ENCODE measurements around the gene SOST. TPM values are rescaled to one million over a fixed set of nuclear protein-coding genes. Genes with fewer than 3 reads are reported as not detected.

The SOST gene
- polyA plus RNA-seq, 1 of the 3 experiments (the other 2 are of a cell fraction) = not detected

- Histone ChIP-seq H3K36me3 (replicated peaks in 1 of 2; ENCODE audit: control insufficient read depth in 1 of 2, insufficient read depth in 2 of 2, low read length in 1 of 2) (no peaks in the 10 kb centered on the region), H3K9me3 (no peaks in the 10 kb centered on the region), H3K79me2 (ENCODE audit: insufficient read depth) (no peaks in the 10 kb centered on the region), H2AFZ (ENCODE audit: low read depth) (0 out of 2 replicates have a peak overlapping the region, but pooled peaks have one; percentile 8), H3K4me1 (ENCODE audit: control insufficient read depth in 1 of 2, insufficient read depth in 2 of 2, low read depth in 1 of 2, low read length in 1 of 2) (peaks cover 4 to 5% of the 10 kb centered on the region in 2 experiments; a peak in 2 of 4 replicates), H3K4me2 (no peak overlapping the region), H3K9ac (no peak overlapping the region), H3K27ac (ENCODE audit: low read depth in 2 of 2, low read length in 1 of 2) (0 out of 4 replicates have a peak overlapping the region, but pooled peaks of 1 of the 2 experiments have one; percentile 15), H3K27me3 (ENCODE audit: insufficient read depth) (no peaks in the 10 kb centered on the region), H4K20me1 (ENCODE audit: insufficient read depth) (no peaks in the 10 kb centered on the region), H3K4me3 (ENCODE audit: low read depth in 2 of 2, low read length in 1 of 2) (no peak overlapping the region), H3F3A (replicated peaks; ENCODE audit: insufficient read depth) (no peaks in the 10 kb centered on the region), H3K9me2 (no peaks in the 10 kb centered on the region)
- WGBS (ENCODE audit: low lambda C conversion rate) = 68% methylated on average over 4 of the region's 6 CpGs
- peak; percentile 6; the same call in 1 of the 2 replicates for TF ChIP-seq TCF12 (IDR thresholded peaks at IDR 0.05)
- TF ChIP-seq, protein P1, sequence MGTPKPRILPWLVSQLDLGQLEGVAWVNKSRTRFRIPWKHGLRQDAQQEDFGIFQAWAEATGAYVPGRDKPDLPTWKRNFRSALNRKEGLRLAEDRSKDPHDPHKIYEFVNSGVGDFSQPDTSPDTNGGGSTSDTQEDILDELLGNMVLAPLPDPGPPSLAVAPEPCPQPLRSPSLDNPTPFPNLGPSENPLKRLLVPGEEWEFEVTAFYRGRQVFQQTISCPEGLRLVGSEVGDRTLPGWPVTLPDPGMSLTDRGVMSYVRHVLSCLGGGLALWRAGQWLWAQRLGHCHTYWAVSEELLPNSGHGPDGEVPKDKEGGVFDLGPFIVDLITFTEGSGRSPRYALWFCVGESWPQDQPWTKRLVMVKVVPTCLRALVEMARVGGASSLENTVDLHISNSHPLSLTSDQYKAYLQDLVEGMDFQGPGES (IDR thresholded peaks at IDR 0.05; ENCODE audit: low read depth, low read length) = no peak
- no peak; the same call in 1 of the 2 replicates for TF ChIP-seq PBX3 (IDR thresholded peaks at IDR 0.05)
- no peak for TF ChIP-seq MXI1 (IDR thresholded peaks at IDR 0.05; ENCODE audit: low read depth, low read length)
- TF ChIP-seq ELF1 (IDR thresholded peaks at IDR 0.05) = no peak
- peak; percentile 34; the same call in 1 of the 2 replicates for TF ChIP-seq NFIC (IDR thresholded peaks at IDR 0.05; ENCODE audit: borderline replicate concordance)
- peak; percentile 58; the same call in 1 of the 2 replicates for TF ChIP-seq JUND (IDR thresholded peaks at IDR 0.05)
- no peak for TF ChIP-seq FOXM1 (IDR thresholded peaks at IDR 0.05; ENCODE audit: low read depth)
- TF ChIP-seq FOSL2 (IDR thresholded peaks at IDR 0.05; ENCODE audit: borderline replicate concordance, low read depth) = peak; percentile 56; the same call in 1 of the 2 replicates
- no peak for TF ChIP-seq TAF1 (IDR thresholded peaks at IDR 0.05; ENCODE audit: borderline replicate concordance, low read depth, low read length)
- ChIA-PET POLR2A (no interaction called here), CTCF (interaction anchor here (0.8 to 6.2 kb wide), 4 partner anchors 9 to 51 kb away, joined by 3 to 32 read pairs (median 8); partner anchors contain the start of gene SOST)
- DNase-seq = no peak
Measured at GRCh38 chr17:43723697-43724359, 34.8 kb downstream of the SOST start.

DNA sequence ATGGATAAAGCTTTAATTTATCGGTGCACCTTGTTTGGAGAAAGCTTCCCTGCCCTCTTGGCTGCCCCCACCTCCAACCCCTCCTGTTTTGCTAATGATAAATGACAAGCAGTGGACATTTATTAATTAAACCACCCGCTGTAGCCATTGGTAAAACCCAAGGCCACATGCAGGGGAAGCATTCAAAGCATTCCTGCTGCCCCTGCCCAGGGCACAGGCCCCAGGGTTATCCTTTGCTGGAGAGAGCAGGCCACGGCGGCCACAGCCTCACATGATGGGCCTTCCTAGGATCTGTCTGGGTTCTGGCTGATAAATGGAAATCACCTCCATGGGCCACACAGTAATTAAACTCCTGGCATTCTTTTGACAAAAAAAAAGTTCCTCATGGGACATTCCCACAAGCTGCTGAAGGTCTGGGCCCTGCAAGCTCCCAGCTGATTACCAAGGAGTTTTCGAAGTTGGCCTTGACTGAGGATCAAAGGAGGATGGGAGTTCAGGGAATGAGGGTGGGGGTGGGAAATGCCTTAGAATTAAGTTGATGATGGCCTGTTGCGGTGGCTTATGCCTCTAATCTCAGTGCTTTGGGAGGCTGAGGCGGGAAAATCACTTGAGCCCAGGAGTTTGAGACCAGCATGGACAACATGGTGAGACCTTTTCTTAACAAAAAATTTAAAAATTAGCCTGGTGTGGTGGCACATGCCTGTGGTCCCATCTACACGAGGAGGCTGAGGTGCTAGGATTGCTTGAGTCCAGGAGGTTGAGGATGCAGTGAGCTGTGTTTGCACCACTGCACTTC, 35.5 kb downstream of the SOST start:
- H3K9ac ChIP-seq = no peak overlapping the region
- peaks cover 4 to 5% of the 10 kb centered on the region in 2 experiments; a peak in 2 of 4 replicates for H3K4me1 ChIP-seq (ENCODE audit: control insufficient read depth in 1 of 2, insufficient read depth in 2 of 2, low read depth in 1 of 2, low read length in 1 of 2)
- H3K27me3 ChIP-seq (ENCODE audit: insufficient read depth) = no peaks in the 10 kb centered on the region
- WGBS (ENCODE audit: low lambda C conversion rate) = 93% methylated on average over 8 of the region's 8 CpGs
- H3K36me3 ChIP-seq (replicated peaks in 1 of 2; ENCODE audit: control insufficient read depth in 1 of 2, insufficient read depth in 2 of 2, low read length in 1 of 2) = no peaks in the 10 kb centered on the region
- H3F3A ChIP-seq (replicated peaks; ENCODE audit: insufficient read depth) = peaks cover 7% of the 10 kb centered on the region
- ChIA-PET CTCF (interaction anchor here (1.3 to 6.2 kb wide), 4 partner anchors 8 to 37 kb away, joined by 3 to 32 read pairs (median 8); no protein-coding TSS in a partner anchor), POLR2A (interaction anchor here (0.6 kb wide), 1 partner anchor 10 kb away, joined by 3 read pairs; no protein-coding TSS in a partner anchor)
- no peak overlapping the region for H3K4me2 ChIP-seq
- H2AFZ ChIP-seq (ENCODE audit: low read depth) = no peak overlapping the region
- no peak overlapping the region for H3K27ac ChIP-seq (ENCODE audit: low read depth in 2 of 2, low read length in 1 of 2)
- H3K4me3 ChIP-seq (ENCODE audit: low read depth in 2 of 2, low read length in 1 of 2) = no peak overlapping the region
- DNase-seq = no peak
- no peaks in the 10 kb centered on the region for H3K9me2 ChIP-seq
- H4K20me1 ChIP-seq (ENCODE audit: insufficient read depth) = no peaks in the 10 kb centered on the region
- H3K9me3 ChIP-seq = no peaks in the 10 kb centered on the region
- H3K79me2 ChIP-seq (ENCODE audit: insufficient read depth) = no peaks in the 10 kb centered on the region
- TF ChIP-seq TCF12 (IDR thresholded peaks at IDR 0.05) (no peak), JUND (IDR thresholded peaks at IDR 0.05) (no peak), FOSL2 (IDR thresholded peaks at IDR 0.05; ENCODE audit: borderline replicate concordance, low read depth) (no peak), EP300 (IDR thresholded peaks at IDR 0.05; ENCODE audit: borderline replicate concordance in 1 of 2, low read depth in 1 of 2, low read length in 1 of 2) (no peak), TEAD4 (IDR thresholded peaks at IDR 0.05; ENCODE audit: borderline replicate concordance, insufficient read depth) (no peak), RXRA (IDR thresholded peaks at IDR 0.05; ENCODE audit: borderline replicate concordance, low read depth) (no peak), RFX5 (IDR thresholded peaks at IDR 0.05; ENCODE audit: low read length) (no peak), NRF1 (IDR thresholded peaks at IDR 0.05; ENCODE audit: low read depth, low read length) (no peak), SIN3A (IDR thresholded peaks at IDR 0.05; ENCODE audit: borderline replicate concordance, low read depth, low read length) (no peak), TAF1 (IDR thresholded peaks at IDR 0.05; ENCODE audit: borderline replicate concordance, low read depth, low read length) (no peak), NFIC (IDR thresholded peaks at IDR 0.05; ENCODE audit: borderline replicate concordance) (no peak)
- TF ChIP-seq, protein P2, sequence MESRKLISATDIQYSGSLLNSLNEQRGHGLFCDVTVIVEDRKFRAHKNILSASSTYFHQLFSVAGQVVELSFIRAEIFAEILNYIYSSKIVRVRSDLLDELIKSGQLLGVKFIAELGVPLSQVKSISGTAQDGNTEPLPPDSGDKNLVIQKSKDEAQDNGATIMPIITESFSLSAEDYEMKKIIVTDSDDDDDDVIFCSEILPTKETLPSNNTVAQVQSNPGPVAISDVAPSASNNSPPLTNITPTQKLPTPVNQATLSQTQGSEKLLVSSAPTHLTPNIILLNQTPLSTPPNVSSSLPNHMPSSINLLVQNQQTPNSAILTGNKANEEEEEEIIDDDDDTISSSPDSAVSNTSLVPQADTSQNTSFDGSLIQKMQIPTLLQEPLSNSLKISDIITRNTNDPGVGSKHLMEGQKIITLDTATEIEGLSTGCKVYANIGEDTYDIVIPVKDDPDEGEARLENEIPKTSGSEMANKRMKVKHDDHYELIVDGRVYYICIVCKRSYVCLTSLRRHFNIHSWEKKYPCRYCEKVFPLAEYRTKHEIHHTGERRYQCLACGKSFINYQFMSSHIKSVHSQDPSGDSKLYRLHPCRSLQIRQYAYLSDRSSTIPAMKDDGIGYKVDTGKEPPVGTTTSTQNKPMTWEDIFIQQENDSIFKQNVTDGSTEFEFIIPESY (IDR thresholded peaks at IDR 0.05; ENCODE audit: borderline replicate concordance, low read depth) = no peak
